ENCODE results near the gene SNX9.

DNA sequence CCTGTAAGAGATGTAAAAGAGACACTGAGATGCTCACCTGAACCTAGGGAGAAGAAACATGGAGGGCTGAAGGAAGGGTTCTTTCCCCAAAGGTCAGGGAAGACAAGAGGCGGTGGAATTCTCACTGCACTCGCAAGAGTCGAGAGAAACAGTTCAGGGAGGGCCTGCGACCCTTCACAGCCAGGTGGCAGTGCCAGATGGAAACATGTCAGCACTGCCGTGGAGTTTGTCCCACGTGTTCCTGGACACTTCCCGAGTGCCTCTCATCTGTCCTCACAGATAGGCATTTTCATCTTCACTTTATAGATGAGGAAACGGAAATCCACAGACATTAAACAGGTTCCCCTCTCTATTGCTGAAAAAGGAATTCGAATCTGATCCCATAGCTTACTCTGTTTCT, 88.2 kb downstream of the SNX9 start:
- TF ChIP-seq, protein P1, sequence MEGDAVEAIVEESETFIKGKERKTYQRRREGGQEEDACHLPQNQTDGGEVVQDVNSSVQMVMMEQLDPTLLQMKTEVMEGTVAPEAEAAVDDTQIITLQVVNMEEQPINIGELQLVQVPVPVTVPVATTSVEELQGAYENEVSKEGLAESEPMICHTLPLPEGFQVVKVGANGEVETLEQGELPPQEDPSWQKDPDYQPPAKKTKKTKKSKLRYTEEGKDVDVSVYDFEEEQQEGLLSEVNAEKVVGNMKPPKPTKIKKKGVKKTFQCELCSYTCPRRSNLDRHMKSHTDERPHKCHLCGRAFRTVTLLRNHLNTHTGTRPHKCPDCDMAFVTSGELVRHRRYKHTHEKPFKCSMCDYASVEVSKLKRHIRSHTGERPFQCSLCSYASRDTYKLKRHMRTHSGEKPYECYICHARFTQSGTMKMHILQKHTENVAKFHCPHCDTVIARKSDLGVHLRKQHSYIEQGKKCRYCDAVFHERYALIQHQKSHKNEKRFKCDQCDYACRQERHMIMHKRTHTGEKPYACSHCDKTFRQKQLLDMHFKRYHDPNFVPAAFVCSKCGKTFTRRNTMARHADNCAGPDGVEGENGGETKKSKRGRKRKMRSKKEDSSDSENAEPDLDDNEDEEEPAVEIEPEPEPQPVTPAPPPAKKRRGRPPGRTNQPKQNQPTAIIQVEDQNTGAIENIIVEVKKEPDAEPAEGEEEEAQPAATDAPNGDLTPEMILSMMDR (conservative IDR thresholded peaks at IDR 0.05; ENCODE audit: low read depth, low read length) = no peak
- no peak for TF ChIP-seq EZH2 (IDR thresholded peaks at IDR 0.05; ENCODE audit: borderline replicate concordance, low read depth, low read length, poor library complexity, severe bottlenecking)
